ENCODE measurements around the gene C8G.

C8G gene

DNA sequence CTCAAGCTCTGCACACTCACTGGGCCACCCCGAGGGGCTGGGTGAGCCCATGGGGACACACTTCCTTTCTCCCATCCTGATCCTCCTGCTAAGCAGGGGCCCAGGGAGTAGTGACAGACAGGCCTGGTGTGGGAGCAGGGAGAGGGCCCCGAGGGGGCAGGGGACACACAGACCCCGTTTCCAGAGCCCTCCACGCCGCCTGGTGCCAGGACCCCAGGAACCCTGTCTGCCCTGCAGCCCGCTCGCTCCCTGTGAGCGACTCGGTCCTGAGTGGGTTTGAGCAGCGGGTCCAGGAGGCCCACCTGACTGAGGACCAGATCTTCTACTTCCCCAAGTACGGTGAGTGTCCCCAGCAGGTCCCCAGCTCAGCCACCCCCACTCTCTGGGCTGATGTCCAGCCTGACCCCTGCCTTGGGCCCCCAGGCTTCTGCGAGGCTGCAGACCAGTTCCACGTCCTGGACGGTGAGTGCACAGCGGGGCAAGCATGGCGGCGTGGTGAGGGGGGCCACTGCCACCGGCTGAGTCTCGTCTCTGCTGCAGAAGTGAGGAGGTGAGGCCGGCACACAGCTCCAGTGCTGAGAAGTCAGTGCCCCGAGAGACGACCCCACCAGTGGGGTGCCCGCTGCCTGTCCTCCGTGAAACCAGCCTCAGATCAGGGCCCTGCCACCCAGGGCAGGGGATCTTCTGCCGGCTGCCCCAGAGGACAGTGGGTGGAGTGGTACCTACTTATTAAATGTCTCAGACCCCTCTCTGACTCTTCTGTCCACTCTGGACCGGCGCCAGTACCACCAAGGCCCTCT is 1.4 kb downstream of the C8G start:
- Histone ChIP-seq H3K27me3 (ENCODE audit: insufficient read depth, low read depth) (no peaks in the 10 kb centered on the region), H3K79me2 (ENCODE audit: insufficient read depth, low read depth) (peaks cover 18% of the 10 kb centered on the region; the same call in 1 of the 2 replicates), H3K27ac (no peak overlapping the region), H3K4me2 (no peak overlapping the region), H3K9ac (no peak overlapping the region), H3K36me3 (ENCODE audit: insufficient read depth) (no peaks in the 10 kb centered on the region), H2AFZ (ENCODE audit: low read depth) (no peak overlapping the region), H4K20me1 (ENCODE audit: insufficient read depth) (no peaks in the 10 kb centered on the region), H3K4me3 (IDR thresholded peaks at IDR 0.05; ENCODE audit: insufficient read depth, low read depth, low read length) (no peak overlapping the region), H3K4me1 (ENCODE audit: low read depth, poor library complexity, severe bottlenecking) (peaks cover 21% of the 10 kb centered on the region)
- TF ChIP-seq, protein P1, sequence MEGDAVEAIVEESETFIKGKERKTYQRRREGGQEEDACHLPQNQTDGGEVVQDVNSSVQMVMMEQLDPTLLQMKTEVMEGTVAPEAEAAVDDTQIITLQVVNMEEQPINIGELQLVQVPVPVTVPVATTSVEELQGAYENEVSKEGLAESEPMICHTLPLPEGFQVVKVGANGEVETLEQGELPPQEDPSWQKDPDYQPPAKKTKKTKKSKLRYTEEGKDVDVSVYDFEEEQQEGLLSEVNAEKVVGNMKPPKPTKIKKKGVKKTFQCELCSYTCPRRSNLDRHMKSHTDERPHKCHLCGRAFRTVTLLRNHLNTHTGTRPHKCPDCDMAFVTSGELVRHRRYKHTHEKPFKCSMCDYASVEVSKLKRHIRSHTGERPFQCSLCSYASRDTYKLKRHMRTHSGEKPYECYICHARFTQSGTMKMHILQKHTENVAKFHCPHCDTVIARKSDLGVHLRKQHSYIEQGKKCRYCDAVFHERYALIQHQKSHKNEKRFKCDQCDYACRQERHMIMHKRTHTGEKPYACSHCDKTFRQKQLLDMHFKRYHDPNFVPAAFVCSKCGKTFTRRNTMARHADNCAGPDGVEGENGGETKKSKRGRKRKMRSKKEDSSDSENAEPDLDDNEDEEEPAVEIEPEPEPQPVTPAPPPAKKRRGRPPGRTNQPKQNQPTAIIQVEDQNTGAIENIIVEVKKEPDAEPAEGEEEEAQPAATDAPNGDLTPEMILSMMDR (conservative IDR thresholded peaks at IDR 0.05; ENCODE audit: low read depth, low read length): no peak

DNA sequence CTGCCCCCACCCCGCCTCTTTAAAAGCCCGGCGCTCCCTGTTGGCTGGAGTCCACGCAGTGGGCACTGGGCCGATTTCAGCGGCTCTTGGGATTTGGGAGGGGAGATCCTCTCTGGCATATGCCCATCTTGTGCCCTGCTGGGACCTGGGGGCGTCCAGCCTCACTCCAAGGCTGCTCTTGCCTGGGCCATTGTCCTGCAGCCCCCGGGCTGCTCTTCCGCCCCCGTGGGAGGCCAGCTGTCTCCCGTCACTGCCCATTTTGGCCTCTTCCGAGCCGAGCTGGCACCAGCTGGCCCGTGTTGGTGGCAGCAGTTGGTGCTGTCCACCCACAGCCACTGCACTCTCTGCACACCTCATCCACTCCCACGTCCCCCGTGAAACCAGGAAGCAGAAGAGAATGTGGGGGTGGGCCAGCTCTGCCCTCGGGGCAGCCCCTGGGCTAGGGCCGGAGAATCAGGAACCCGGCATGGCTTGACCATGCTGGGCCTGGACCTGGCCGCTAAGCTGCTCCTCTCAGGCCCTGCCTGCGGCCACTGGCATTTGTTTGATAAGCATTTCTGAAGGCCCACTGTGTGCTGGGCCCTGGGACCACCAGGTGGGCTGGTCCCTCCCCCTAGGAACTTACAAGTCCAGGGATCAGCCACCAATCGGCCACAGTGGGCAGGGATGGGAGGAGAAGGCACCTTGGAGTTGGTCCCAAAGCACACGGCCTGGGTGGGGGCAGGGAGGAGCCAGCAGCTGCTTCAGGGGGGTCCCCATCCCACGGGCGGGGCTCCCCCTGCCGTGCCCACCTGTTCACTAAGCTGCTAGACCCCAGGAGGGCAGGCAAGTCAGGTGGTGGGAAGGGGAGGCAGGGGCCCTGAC is 2.2 kb downstream of the C8G start:
- Histone ChIP-seq H3K4me1 (ENCODE audit: low read depth, poor library complexity, severe bottlenecking) (peaks cover 21% of the 10 kb centered on the region), H3K27ac (no peak overlapping the region), H2AFZ (ENCODE audit: low read depth) (no peak overlapping the region), H3K27me3 (ENCODE audit: insufficient read depth, low read depth) (no peaks in the 10 kb centered on the region), H3K4me2 (no peak overlapping the region), H3K36me3 (ENCODE audit: insufficient read depth) (no peaks in the 10 kb centered on the region), H3K9ac (no peak overlapping the region), H4K20me1 (ENCODE audit: insufficient read depth) (no peaks in the 10 kb centered on the region), H3K4me3 (IDR thresholded peaks at IDR 0.05; ENCODE audit: insufficient read depth, low read depth, low read length) (no peak overlapping the region), H3K79me2 (ENCODE audit: insufficient read depth, low read depth) (peaks cover 17% of the 10 kb centered on the region; the same call in 1 of the 2 replicates)
- TF ChIP-seq, protein P1 (conservative IDR thresholded peaks at IDR 0.05; ENCODE audit: low read depth, low read length): no peak

GRCh38 chr9:136947955-136948510 is 3.0 kb downstream of the C8G start:
- no peak overlapping the region for H2AFZ ChIP-seq (ENCODE audit: low read depth)
- no peaks in the 10 kb centered on the region for H3K27me3 ChIP-seq (ENCODE audit: insufficient read depth, low read depth)
- H3K36me3 ChIP-seq (ENCODE audit: insufficient read depth): no peaks in the 10 kb centered on the region
- H3K27ac ChIP-seq: no peak overlapping the region
- no peak overlapping the region for H3K4me3 ChIP-seq (IDR thresholded peaks at IDR 0.05; ENCODE audit: insufficient read depth, low read depth, low read length)
- peaks cover 21% of the 10 kb centered on the region for H3K4me1 ChIP-seq (ENCODE audit: low read depth, poor library complexity, severe bottlenecking)
- peaks cover 10% of the 10 kb centered on the region; the same call in 1 of the 2 replicates for H3K79me2 ChIP-seq (ENCODE audit: insufficient read depth, low read depth)
- H4K20me1 ChIP-seq (ENCODE audit: insufficient read depth): no peaks in the 10 kb centered on the region
- H3K4me2 ChIP-seq: no peak overlapping the region
- TF ChIP-seq, protein P1 (conservative IDR thresholded peaks at IDR 0.05; ENCODE audit: low read depth, low read length): no peak; the same call in 1 of the 2 replicates
- no peak overlapping the region for H3K9ac ChIP-seq

GRCh38 chr9:136949239-136949816 is 4.3 kb downstream of the C8G start:
- peaks cover 21% of the 10 kb centered on the region for H3K4me1 ChIP-seq (ENCODE audit: low read depth, poor library complexity, severe bottlenecking)
- H3K4me2 ChIP-seq: peak overlapping the region; percentile 78
- H3K27ac ChIP-seq: peak overlapping the region; percentile 63
- no peak overlapping the region for H3K4me3 ChIP-seq (IDR thresholded peaks at IDR 0.05; ENCODE audit: insufficient read depth, low read depth, low read length)
- no peaks in the 10 kb centered on the region for H4K20me1 ChIP-seq (ENCODE audit: insufficient read depth)
- H3K79me2 ChIP-seq (ENCODE audit: insufficient read depth, low read depth): no peaks in the 10 kb centered on the region
- peak overlapping the region; percentile 67; the same call in 1 of the 2 replicates for H2AFZ ChIP-seq (ENCODE audit: low read depth)
- H3K9ac ChIP-seq: peak overlapping the region; percentile 70
- TF ChIP-seq, protein P1 (conservative IDR thresholded peaks at IDR 0.05; ENCODE audit: low read depth, low read length): no peak
- no peaks in the 10 kb centered on the region for H3K27me3 ChIP-seq (ENCODE audit: insufficient read depth, low read depth)
- no peaks in the 10 kb centered on the region for H3K36me3 ChIP-seq (ENCODE audit: insufficient read depth)
